GM12892 (cell line): Measurements from ENCODE around the gene PARD3.

ENCODE experiments used
- POLR2A ChIP-seq: IDR thresholded peaks from 2 replicates; pipeline ENCODE4 v1.6.1; 2011; ENCODE audit warnings: low read depth, low read length, control low read depth
- POLR2AphosphoS5 ChIP-seq: IDR thresholded peaks from 2 replicates; pipeline ENCODE4 v1.6.1; 2011; ENCODE audit warnings: low read depth, low read length, control low read depth

DNA sequence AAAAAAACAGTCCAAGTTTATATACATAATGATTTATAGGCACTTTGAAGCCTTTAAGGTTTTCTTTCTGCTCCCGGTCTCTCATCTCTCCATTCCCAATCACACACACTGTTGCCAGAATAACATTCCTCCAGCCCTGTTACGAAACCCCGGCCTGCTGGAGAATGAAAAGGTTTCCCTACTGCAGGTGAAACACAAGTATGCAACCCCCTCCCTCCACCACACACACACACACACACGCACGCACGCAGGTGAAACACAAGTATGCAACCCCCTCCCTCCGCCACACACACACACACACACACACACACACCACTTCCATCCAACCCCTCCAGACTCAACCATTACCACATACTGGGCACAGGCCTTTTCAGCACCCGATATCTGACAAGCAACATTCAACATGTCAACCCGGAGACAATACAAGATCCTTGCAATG is 87.5 kb downstream of the PARD3 start:
- TF ChIP-seq POLR2A (no peak), POLR2AphosphoS5 (no peak)
